HG02588 (cell line): ENCODE measurements around the gene KIRREL3.

ENCODE experiments used
- ATAC-seq: cut with Tn5 transposase; IDR thresholded peaks from one replicate; pipeline ENCODE4 v1.9.1; 2021; ENCODE audit warnings: mild to moderate bottlenecking, moderate library complexity; ENCODE audit not compliant: unreplicated experiment

The KIRREL3 gene

DNA sequence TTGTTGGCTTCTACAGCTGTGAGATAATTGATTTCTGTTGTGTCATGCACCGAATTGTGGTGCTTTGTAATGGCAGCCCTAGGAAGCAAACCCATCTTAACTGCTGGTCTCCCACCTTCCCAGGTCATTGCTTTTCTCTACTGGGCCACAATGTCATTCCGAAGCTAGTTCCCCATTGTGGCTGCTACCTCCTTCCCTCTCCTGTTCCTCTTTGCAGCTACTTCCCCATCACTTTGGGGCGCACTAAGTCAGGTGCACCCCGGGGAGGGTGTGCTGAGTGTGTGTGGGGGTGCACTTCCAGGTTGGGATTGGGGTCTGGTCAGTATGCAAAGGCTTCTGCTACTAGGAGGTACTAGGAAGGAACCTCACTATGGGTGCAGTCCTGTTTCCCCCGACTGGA lies 535.8 kb downstream of the KIRREL3 start:
- no peak for ATAC-seq

DNA sequence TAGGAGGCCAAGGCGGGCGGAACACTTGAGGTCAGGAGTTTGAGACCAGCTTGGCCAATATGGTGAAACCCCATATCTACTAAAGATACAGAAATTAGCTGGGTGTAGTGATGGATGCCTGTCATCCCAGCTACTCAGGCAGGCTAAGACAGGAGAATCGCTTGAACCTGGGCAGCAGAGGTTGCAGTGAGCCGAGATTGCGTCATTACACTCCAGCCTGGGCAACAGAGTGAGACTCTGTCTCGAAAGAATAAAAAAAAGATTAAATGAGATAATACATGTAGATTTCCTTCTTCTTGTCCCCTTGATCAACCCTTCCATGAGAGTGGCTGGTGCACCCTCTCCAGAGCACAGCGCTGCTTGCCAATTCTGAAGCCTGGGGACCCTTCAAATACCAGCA lies 538.1 kb downstream of the KIRREL3 start:
- ATAC-seq, result no peak

DNA sequence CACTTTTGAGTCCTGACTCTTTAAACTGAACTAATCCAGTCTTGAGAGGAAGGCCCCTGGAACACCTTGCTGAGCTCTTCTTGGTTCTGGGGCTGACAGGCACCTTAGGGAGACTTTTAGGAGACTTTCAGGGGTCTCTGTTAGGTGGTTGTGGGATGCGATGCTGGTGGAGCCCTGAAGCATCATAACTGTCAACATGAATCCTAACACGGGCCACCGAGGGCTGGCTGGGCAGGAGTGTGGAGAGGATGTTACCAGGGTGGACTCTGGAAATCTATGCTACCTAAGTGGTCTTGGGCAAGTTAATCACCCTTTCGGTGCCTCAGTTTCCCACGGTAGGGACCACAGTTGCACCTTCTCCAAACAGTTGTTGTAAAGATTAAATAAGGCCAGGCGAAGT lies 538.6 kb downstream of the KIRREL3 start:
- ATAC-seq, result no peak

DNA sequence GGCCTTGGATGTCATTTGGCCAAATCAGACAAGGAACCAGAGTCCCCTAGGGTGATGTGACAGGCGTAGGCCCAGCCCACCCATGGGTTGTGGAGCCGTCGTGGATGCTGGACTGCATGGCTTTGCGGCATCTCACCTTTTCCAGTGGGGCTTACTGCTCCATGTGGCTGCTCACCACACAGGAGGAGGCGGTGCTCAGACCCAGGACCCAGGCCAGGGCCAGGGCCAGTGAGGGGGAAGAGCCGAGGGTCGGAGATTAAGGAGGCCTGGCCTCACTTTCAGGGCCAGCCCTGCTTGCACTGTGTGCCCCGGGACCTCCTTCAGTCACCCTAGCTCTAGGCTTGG lies 539.5 kb downstream of the KIRREL3 start:
- no peak for ATAC-seq

DNA sequence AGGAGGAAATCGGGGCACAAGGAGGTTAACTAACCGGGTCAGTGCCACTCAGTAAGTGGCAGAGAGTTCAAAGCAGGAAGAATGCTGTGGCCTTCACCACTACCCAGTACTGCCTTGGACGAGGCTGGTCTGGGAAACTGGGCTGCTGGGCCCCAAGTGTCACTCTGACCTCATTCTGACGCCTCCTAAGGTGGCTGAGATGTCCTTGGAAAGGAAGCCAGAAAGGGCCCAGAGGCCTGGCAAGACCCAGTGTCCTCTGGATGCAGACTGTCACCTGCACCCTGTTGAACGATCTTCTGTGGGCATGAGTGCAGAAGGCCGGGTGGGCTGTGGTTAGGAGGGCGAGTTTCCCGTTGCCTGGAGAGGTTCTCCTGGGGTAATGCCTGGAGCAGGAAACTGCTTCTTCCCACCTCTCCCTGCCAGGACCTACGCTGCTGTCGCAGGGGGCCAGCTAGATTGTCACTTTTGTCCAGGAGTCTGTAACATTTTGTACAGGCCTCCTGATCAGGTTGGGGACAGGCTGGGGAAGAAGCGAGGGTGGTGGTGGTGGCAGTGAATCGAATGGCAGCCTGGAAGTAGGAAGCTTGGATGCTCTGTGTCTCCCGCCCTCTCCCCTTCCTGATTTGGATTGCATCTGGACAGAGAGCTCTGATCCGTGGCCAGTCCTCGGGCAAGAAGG lies 540.0 kb downstream of the KIRREL3 start:
- no peak for ATAC-seq

DNA sequence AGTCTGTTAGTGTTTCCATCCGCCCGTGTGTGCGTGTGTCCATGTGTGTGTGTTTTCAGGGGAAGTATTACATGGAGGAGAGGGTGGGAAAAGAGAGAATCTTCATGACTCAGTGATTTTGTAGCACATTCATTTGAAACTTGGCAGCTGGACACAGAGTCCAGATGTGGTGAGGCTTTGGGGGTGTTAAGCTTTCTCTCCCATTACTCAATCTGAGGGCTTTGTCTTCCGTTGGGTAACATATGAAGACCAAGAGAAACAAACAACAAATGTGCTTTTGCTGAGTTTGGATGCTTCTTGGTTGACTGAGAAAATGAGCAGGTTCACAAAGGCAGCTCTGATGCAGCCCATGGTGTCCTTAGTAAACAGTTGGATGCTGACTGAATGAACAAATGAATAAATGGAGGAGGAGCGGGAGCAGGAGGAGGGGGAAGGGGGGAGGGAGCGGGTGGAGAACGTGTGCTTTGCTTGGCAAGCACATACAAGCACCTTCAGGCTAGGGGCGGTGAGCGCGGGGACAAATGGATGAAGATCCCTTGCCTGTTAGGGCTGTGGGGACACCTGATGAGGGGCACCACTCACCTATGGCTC lies 540.8 kb downstream of the KIRREL3 start:
- ATAC-seq, result no peak

DNA sequence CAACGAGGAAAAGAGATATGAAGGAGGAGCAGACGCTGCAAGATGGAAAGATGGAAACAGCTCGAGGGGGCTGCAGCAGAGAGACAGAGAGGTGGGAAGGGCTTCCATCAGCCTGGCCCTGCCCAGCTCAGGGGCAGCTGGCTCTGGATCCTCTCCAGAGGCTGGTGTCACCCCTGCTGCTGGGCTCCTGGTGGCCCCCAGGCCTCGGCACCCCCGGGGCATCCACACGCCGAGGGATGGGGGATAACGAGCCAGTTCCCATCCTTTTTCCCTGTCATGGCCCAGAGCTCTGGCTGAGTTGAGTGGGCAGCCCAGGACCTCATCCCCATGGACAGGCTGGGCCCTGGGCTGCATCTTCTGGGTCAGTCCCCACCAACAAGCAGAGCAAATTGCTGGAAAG lies 542.8 kb downstream of the KIRREL3 start:
- no peak for ATAC-seq

DNA sequence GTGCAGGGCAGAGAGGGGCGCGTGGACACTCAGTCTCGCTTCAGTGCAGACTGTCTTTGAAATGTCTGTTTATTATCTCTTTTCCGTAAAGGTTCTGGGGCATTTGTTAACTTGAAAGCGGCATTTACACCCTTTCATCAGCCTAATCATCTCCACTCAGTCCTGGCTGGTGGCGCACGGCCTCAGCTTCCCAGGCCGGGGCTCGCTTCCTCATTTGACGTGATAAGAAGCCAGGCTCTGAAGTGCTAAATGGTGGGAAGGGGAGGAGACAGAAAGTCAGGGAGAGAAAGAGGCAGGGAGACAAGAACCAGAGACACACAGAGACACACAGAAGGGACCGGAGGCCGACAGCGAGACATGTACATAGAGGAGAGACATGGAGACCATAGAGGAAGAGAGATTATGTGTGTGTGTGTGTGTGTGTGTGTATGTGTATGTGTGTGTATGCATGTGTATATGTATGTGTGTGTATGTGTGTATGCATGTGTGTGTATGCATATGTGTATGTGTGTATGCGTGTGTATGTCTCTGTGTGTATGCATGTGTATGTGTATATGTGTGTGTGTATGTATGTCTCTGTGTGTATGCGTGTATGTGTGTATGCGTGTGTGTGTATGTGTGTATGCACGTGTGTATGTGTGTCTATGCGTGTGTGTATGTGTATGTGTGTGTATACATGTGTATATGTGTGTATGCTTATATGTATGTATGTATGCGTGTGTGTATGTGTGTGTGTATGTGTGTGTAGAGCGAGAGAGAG lies 543.6 kb downstream of the KIRREL3 start:
- ATAC-seq, result no peak

DNA sequence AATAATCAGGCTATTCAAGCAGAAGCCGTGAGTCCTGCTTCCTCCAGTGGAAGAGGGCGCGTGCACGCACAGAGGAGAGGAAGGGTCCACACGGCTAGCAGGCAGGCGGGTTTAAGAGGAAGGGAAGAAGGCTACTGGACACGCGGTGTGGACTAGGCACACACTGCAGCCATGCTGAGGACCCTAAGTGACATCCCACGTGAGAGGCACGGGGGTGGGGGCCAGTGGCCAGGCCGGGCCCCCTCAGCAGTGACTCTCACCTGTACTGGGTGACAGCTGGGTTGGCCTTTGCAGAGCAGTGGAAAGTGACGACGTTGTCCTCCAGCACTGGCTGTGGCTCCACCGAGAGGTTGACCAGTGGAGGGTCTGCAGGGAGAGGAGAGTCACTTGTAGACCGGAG lies 544.5 kb downstream of the KIRREL3 start:
- ATAC-seq, result no peak

DNA sequence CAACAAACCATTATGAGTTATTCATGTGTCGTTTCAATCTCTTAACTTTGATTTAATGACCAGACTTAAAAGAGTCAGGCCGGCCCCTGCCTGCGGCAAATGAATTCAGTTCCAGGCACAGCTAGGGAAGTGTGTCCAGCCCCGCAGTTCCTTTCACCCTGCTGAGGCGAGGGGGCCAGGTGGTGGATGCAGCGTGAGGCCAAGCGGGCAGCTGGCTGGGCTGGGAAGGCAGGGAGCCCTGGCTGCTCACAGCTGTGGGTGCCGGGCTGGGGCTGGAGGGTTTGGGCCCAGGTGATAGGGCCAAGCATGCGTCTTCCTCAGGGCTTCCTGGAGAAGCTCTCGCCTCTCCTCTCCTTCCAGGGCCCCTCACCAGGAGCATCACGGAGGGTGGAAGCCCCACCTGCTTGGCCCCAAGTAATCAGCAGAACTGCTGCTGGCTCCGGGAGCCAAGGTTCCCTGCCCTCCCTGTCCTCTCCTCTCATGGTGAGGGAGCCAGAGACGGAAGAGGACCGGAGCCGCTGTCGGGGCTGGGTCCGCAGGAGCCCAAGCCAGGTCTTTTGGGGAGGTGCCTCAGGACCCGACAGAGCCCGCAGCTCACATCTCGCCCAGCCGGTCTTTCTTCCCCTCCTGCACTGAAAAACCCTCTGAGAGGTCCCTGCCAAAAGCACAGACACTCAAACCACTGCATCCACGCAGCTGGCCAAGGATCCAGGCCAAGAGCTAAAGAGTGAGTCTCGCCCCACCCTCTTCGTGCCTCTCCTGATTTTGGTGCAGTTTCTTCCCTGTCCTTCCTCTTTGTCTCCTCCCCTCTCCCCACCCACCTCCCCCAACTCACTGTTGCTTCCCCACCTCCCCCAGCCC lies 548.1 kb downstream of the KIRREL3 start:
- no peak for ATAC-seq

DNA sequence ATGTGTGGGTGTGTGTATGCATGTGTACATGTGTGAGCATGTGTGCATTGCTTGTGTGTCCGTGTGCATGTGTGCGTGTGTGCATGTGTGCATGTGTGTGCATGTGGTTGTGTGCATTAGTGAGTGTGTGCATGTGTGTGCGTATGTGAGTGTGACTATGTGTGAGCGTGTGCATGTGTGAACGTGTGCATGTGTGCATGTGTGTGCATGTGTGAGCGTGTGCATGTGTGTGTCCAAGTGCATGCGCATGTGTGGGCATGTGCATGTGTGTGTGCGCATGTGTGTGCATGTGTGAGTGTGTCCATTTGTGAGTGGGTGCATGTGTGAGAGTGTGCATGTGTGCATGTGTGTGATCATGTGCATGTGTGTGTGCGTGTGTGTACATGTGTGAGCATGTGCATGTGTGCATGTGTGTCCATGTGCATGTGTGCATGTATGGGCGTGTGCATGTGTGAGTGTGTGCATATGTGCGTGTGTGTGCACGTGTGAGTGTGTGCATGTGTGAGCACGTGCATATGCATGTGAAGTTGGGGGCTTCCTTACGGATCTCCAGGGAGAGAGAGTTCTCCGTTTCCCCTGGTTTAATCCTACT lies 549.3 kb downstream of the KIRREL3 start:
- ATAC-seq, result no peak

DNA sequence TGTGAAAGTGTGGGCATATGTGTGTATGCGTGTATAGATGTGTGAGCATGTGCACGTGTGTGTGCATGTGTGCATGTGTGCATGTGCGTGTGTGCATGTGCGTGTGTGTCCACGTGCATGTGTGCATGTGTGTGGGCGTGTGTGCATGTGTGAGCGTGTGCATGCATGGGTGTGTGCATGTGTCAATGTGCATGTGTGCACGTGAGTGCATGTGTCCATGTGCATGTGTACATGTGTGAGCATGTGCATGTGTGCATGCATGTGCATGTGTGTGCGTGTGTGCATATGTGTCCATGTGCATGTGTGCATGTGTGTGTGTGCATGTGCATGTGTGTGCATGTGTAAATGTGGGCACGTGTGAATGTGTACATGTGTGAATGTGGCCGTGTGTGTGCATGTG lies 549.8 kb downstream of the KIRREL3 start:
- no peak for ATAC-seq

DNA sequence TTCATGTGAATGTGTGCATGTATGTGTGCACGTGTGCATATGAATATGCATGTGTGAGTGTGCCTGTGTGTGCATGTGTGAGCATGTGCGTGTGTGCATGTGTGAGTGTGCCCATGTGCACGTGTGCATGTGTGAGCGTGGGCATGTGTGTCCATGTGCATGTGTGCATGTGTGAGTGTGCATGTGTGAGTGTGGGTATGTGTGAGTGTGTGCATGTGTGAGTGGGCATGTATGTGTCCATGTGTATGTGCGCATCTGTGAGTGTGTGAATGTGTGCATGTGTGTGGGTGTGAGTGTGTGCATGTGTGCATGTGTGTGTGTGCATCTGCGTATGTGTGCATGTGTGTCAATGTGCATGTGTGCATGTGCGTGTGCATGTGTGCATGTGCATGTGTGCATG lies 550.4 kb downstream of the KIRREL3 start:
- ATAC-seq, result no peak

DNA sequence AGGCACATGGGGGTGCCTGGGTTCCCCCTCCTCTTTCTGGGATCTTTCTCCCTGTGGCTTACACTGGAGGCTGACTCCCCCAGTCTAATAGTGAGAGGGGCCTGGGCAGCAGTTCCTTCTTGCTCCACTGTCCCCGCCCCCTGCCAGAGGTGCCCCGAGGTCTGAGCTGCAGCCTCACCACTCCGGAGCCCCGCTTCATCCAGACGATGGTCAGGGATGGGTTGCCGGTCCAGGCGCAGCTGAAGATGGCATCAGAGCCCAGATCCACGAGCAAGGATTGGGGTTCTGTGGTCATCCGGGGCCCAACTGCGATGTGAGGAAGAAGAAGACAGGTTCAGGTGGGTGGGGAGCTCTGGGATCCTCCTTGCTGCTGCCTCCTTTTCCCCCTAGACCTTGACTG lies 554.0 kb downstream of the KIRREL3 start:
- no peak for ATAC-seq

DNA sequence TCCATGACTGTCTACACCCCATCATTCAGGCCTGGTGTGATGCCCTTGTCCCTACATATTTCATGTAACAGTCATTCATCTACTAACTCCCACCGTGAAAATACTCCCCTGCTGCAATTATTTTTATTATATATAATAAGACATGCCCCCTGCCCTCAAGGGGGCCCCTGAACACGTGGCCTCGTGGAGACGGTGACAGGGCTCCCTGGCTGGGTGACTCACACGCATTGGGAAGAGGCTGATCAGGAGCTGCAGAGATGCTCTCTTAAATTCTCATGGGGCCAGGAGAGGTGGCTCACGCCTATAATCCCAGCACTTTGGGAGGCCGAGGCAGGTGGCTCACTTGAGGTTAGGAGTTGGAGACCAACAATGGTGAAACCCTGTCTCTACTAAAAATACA lies 556.5 kb downstream of the KIRREL3 start:
- no peak for ATAC-seq

DNA sequence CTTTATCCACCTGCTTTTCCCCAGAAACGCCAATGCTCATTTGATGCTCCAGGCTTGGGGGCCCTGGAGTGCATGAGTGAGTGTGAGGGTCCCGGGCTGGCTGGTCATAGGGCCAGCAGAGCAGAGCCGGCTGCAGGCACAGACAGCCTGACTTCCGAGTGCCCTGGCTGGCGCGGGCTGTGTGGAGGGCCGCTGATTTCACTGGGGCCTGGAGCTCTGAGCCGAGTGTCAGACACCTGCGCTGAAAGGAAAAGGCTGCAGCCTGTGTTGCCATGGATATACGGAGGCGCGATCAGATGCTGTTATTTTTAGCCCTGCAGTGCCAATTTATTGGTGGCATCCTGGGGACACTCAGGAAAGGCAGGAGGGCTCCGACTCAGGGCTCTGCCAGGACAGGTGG lies 557.5 kb downstream of the KIRREL3 start:
- no peak for ATAC-seq

DNA sequence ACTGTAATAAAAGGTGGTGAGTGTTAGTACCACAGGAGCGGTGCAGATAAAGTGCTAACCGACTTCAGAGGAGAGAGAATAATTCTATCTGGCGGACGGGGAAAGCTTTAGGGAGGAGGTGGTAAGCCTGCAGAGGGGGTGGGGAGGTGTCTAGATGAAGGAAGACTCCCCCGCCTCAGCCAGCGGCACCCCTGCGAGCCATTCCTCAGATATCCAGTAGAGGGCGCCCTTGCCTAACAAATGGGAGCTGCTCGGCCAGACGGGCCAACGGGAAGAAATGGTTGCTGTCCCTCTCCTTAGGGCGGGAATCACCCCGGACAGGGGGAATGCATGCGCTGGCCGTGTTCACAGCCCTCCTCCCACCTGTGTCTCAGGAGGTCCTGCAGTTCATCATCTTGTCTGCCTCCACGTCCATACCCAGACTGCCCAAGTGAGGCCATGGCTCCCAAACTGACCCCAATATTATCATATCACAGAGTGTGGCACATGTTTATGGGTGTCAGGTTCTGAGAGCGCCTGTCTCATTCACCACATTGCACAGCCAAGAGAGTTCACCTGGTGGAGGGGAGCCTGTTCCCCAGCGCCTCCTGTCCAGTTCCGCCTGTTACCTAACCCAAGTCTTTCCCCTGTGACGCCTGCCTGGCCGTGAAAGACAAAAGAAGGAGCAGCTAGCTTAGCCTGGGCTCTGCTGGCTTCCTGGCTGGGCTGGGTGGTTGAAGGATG lies 559.6 kb downstream of the KIRREL3 start:
- peak; percentile 71 for ATAC-seq

DNA sequence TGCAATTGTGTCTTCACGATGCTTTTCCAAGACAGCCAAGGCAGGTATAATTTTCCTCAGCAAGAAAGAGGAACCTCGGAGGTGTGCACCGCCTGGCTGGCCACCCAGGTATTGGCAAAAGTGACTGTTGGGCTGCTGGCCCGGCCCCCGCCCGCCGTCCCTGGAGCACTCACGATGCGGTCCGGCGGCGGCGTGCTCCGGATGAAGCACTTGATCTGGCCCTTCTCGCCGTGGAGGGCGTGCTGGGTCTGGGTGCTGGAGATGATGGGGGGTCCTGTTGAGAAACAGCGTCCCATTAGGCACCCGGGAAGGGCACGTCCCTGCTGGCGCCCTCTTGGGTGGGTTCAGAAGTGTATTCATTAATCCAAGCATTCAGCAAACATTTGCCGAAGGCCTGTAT lies 560.3 kb downstream of the KIRREL3 start:
- ATAC-seq, result no peak

DNA sequence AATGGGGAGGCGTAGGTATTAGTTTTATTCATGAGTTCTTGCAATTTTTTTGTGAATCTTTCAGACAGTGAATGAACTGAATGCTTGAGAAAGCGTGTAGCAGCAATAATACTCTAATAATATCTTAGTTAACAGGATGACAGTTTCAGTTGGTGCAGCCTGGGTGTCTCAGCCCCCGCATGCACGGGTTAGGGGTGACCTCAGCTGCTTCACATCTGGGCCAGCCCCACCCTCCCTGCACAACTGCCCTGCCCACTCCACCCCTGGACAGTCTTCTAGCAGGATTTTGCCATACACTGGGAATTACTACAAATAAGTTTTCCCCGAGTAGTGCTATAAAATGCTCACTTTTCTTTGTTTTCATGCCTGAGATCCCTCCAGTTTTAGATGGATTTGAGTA lies 561.9 kb downstream of the KIRREL3 start:
- ATAC-seq, result no peak

DNA sequence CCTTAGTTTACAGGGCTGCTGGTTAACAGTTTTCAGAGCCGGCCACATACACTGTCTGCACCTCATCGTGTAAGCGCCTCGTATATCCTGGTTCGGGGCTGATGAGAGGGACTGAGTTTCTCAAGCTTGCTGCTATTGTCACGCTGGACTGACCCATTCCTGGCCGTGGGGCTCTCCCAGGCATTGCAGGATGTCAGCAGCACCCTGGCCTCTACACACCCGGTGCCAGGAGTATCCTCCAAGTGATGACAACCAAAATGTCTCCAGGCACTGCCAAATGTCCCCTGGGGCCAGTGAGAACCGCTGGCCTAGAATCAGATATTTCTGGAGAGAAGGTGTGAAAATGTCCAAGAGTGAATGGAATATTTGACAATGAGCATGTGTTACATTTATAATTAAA lies 562.3 kb downstream of the KIRREL3 start:
- ATAC-seq, result no peak
